T-helper 17 cell (primary cell): ENCODE results near the gene PA2G4. TPM values are rescaled to one million over a fixed set of nuclear protein-coding genes. Genes with fewer than 3 reads are reported as not detected.
"Not testable (repeated sequence)": the region's sequence is repeated elsewhere in the genome, so short reads cannot be mapped to it uniquely, and the experiment has no call there.

Experiments
- ATAC-seq: fragments of 150-1000 bp; cut with Tn5 transposase; 2 replicates; pipeline ENCODE4 v1.10.0; 2021; ENCODE audit warnings: mild to moderate bottlenecking, moderate library complexity
- DNase-seq, 3 donors: peaks; one replicate each; pipeline versions ENCODE4 v3.0.0 to v3.0.0-alpha.2; 2020 to 2021
- H3K9me3 ChIP-seq: one replicate; pipeline ENCODE4 v1.7.0; 2013; ENCODE audit warnings: low read length, mild to moderate bottlenecking; ENCODE audit not compliant: control insufficient read depth, poor library complexity, severe bottlenecking
- H3K27ac Mint-ChIP-seq: one replicate; pipeline ENCODE4 v1.8.0; 2022; ENCODE audit warnings: mild to moderate bottlenecking, moderate library complexity, mixed read lengths
- H3K27me3 Mint-ChIP-seq: one replicate; pipeline ENCODE4 v1.8.0; 2022; ENCODE audit warnings: mixed read lengths
- H3K36me3 Mint-ChIP-seq: one replicate; pipeline ENCODE4 v1.8.0; 2022; ENCODE audit warnings: low read depth, mixed read lengths
- H3K4me1 Mint-ChIP-seq: one replicate; pipeline ENCODE4 v1.8.0; 2022; ENCODE audit warnings: mild to moderate bottlenecking, mixed read lengths
- H3K4me3 Mint-ChIP-seq: one replicate; pipeline ENCODE4 v1.8.0; 2022; ENCODE audit warnings: mild to moderate bottlenecking, moderate library complexity, mixed read lengths
- total RNA-seq, 4 donors: library from RNA in 2 of 4; stranded (reverse) in 2 of 4; gene quantifications; one replicate each; pipeline ENCODE4 v1.2.3 and lab custom pipeline; 2022 to 2026

The PA2G4 gene
- total RNA-seq, 2 donors from 2014 or later = 62.0 to 76.2 TPM

DNA sequence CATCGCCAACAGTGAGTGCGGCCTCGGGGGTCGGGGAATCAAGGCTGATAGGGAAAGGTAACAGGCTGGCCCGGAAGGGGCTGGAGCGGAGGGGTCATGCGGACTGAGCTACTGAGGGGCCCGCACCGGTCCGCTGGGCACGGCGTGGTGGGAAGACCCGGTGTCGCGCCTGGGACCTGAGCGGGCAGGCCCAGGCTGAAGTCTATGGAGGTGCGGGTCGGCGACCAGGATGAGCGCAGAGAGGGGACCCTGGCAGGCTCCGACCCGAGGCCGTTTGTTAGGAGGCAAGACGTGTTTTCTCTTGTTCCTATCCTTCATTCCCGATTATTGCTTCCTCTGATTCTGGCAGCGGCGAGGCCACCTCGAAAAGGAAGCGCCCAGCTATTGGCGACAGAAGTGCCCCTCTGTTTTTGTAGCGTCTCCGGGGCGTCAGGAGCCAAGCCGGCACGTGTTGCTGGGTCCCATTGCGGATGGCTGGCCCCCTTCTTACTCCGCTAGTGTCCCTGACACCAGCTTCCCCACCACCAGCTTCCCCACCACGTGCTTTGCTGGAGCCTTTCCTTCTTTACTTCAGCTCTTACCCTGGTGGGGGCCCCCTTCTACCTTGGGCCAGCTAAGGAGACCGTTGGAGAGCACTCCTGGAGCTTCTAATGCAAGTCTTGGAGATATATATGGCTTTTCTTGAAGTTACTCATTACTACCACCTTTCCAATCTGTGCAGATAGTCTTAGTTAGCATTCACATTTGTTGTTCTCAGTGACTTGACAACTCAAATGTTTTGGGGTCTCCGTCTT, 653 bp downstream of the PA2G4 start:
- peak in 2 of 3 donors; percentile 12 to 16 for DNase-seq
- H3K4me3 Mint-ChIP-seq = peak overlapping the region; percentile 100
- peaks cover 2% of the 10 kb centered on the region for H3K36me3 Mint-ChIP-seq
- H3K9me3 ChIP-seq = no peaks in the 10 kb centered on the region
- H3K27me3 Mint-ChIP-seq = no peaks in the 10 kb centered on the region
- peaks cover 49% of the 10 kb centered on the region for H3K4me1 Mint-ChIP-seq
- peak; percentile 2 for ATAC-seq
- H3K27ac Mint-ChIP-seq = peak overlapping the region; percentile 99

DNA sequence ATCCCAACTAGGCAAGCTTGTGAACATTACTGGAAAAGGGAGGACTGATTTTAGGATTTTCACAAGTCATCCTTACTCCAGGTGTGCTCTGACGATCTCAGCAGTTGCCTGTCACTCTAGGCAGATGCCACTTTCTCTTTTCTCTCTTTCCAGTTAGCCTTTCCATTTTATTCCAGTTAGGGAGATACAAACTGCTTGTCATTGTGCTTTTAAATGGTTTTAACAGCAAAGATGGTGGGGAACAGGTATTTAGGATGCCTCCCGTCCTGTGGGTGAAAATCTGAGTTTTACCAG, 1.2 kb downstream of the PA2G4 start:
- H3K27me3 Mint-ChIP-seq = no peaks in the 10 kb centered on the region
- peaks cover 48% of the 10 kb centered on the region for H3K4me1 Mint-ChIP-seq
- H3K9me3 ChIP-seq = no peaks in the 10 kb centered on the region
- H3K4me3 Mint-ChIP-seq = peak overlapping the region; percentile 100
- H3K36me3 Mint-ChIP-seq = peaks cover 3% of the 10 kb centered on the region
- ATAC-seq (no peak), DNase-seq (no peak)
- H3K27ac Mint-ChIP-seq = peak overlapping the region; percentile 99

DNA sequence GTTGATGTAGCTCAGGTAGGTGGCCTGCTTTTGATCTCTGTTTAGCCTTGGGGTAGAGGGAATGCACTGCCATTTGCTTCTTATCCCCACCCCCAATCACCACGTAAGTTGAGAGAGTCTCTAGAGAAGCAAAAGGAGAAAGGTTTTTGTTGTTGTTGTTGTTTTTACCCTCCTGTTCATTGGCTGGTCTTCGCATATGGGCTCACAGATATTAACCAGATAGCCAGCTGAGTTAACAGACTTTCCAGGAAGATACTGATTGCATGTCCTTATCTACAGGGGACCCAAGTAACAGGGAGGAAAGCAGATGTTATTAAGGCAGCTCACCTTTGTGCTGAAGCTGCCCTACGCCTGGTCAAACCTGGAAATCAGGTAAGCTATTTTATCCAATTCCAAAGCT, 2.9 kb downstream of the PA2G4 start:
- DNase-seq (no peak), ATAC-seq (no peak)
- Mint-ChIP-seq H3K27ac (no peak overlapping the region), H3K4me3 (no peak overlapping the region), H3K27me3 (no peaks in the 10 kb centered on the region), H3K36me3 (peaks cover 6% of the 10 kb centered on the region), H3K4me1 (peaks cover 40% of the 10 kb centered on the region)
- no peaks in the 10 kb centered on the region for H3K9me3 ChIP-seq

DNA sequence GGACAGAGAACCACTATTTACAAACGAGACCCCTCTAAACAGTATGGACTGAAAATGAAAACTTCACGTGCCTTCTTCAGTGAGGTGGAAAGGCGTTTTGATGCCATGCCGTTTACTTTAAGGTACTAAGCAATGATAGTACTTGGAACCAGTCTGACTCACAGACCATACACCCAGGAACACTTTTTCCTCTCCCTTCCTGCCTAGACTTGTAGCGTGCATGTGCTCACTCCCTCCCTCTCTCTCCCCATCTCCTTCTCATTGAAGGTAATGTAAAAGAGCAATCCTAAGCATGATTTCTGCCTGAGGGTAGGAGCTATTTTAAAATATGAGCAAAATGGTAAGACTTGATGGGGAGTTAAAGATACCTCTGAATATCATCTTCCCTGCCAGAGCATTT, 6.2 kb downstream of the PA2G4 start:
- no peak overlapping the region for H3K4me3 Mint-ChIP-seq
- H3K27me3 Mint-ChIP-seq = no peaks in the 10 kb centered on the region
- no peak overlapping the region for H3K27ac Mint-ChIP-seq
- H3K36me3 Mint-ChIP-seq = peaks cover 4% of the 10 kb centered on the region
- H3K9me3 ChIP-seq = no peaks in the 10 kb centered on the region
- no peak for DNase-seq
- peaks cover 13% of the 10 kb centered on the region for H3K4me1 Mint-ChIP-seq
- ATAC-seq = no peak

DNA sequence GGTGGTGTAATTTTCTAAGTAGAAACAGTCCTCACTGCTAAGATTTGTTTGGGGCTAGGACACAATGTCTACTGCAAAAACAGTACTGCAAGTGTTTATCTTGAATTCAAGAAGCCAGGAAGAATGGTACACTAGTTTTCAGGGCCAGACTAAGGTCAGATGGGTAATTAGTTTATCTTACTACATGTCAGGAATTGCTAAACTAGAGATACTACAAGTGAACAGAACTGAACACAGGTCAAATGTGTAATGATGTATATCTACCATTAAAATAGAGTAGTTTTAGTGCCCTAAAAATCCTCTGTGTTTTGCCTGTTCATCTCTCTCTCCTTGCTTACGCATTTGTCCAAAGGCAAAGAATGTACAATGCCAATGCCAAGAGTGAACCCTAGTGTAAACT, 9.7 kb downstream of the PA2G4 start:
- H3K27ac Mint-ChIP-seq = peak overlapping the region; percentile 53
- DNase-seq (no peak), ATAC-seq (no peak)
- H3K36me3 Mint-ChIP-seq = peaks cover 13% of the 10 kb centered on the region
- no peaks in the 10 kb centered on the region for H3K27me3 Mint-ChIP-seq
- H3K9me3 ChIP-seq = no peaks in the 10 kb centered on the region
- H3K4me1 Mint-ChIP-seq = peaks cover 25% of the 10 kb centered on the region
- H3K4me3 Mint-ChIP-seq = no peak overlapping the region

DNA sequence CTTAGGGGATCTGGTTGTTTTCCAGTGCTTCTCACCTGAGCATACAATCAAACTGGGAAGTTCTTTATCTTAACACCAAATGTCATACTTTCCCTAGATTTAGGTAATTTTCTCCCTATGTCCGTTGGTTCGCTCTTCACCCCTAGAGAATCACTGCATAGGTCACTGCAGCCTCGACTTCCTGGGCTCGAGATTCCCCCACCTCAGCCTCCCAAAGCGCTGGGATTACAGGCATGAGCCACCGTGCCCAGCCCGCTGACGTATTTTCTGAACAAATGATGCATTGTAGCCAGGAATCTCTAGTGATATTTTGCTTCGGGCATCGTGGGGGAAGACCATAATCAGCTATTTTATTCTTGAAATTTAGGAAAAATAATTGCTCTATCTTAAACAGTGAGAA, 11.0 kb downstream of the PA2G4 start:
- H3K9me3 ChIP-seq = no peaks in the 10 kb centered on the region
- peak overlapping the region; percentile 99 for H3K27ac Mint-ChIP-seq
- no peaks in the 10 kb centered on the region for H3K27me3 Mint-ChIP-seq
- H3K4me1 Mint-ChIP-seq = peaks cover 31% of the 10 kb centered on the region
- ATAC-seq = no peak
- no peak for DNase-seq
- H3K4me3 Mint-ChIP-seq = peak overlapping the region; percentile 98
- H3K36me3 Mint-ChIP-seq = peaks cover 13% of the 10 kb centered on the region

DNA sequence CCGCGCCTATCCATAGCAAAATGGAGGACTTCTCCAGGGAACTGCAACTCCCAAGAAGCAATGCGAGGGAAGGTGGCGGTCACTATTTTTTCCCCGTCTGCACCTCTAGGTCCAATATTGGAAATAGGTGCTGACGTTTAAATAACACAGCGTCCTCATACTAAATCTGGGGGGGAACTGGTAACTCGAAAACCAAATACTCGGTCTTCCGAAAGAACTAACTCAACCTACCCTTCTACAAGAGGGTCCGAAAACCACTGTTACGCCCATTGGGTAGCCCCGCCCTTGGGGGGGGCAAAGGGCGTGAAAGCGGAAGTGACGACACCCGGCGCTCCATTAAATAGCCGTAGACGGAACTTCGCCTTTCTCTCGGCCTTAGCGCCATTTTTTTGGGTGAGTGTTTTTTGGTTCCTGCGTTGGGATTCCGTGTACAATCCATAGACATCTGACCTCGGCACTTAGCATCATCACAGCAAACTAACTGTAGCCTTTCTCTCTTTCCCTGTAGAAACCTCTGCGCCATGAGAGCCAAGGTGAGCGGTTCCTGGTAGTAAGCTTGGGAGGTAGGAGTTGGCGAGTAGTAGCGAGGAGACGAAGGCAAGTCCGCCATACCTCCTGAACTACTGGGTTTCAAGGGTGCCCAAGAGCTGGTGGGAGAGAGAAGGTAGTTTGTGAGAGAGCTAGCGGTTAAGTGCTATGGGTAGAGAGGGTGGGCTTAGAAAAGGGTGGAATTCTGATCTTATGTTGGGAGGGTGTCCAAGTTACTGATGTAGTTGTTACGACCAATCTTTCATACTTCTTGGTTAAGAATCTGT, 12.1 kb downstream of the PA2G4 start, which contains the start of gene RPL41:
Gene RPL41, plus strand, starts transcription at position 367 of the 815 bp plus-strand sequence.
- ATAC-seq (peak; percentile 54), DNase-seq (peak; percentile 77 to 89 (median 84))
- peak within 1 kb of the TSS; percentile 99 for H3K27ac Mint-ChIP-seq
- no peaks in the 10 kb centered on the region for H3K27me3 Mint-ChIP-seq
- peaks cover 31% of the 10 kb centered on the region for H3K4me1 Mint-ChIP-seq
- H3K4me3 Mint-ChIP-seq = peak within 1 kb of the TSS; percentile 98
- H3K9me3 ChIP-seq = no peaks in the 10 kb centered on the region
- H3K36me3 Mint-ChIP-seq = peaks cover 8% of the 10 kb centered on the region

DNA sequence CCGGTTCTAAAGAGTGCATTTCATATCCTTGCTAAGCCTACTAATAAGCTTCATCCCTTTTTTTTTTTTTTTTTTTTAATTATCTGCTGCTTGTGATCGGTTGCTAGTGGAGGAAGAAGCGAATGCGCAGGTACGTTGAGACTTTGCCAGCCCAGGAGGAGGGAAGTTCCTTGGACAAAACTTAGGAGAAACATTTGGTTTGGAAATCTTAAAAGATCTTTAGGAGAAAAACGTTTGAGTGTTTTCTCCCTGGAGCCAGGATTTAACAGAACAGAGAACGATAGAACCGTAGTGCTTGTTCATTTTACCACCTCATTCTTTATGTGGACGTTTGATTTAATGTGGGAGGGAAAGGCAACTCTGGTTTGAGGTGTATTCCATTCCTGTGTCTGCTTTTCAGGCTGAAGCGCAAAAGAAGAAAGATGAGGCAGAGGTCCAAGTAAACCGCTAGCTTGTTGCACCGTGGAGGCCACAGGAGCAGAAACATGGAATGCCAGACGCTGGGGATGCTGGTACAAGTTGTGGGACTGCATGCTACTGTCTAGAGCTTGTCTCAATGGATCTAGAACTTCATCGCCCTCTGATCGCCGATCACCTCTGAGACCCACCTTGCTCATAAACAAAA, 12.8 kb downstream of the PA2G4 start:
- not testable (repeated sequence) for H3K27me3 Mint-ChIP-seq, H3K36me3 Mint-ChIP-seq, H3K9me3 ChIP-seq, DNase-seq, ATAC-seq
- H3K4me1 Mint-ChIP-seq = peaks cover 31% of the 10 kb centered on the region
- peak overlapping the region; percentile 99 for H3K27ac Mint-ChIP-seq
- peak overlapping the region; percentile 98 for H3K4me3 Mint-ChIP-seq

DNA sequence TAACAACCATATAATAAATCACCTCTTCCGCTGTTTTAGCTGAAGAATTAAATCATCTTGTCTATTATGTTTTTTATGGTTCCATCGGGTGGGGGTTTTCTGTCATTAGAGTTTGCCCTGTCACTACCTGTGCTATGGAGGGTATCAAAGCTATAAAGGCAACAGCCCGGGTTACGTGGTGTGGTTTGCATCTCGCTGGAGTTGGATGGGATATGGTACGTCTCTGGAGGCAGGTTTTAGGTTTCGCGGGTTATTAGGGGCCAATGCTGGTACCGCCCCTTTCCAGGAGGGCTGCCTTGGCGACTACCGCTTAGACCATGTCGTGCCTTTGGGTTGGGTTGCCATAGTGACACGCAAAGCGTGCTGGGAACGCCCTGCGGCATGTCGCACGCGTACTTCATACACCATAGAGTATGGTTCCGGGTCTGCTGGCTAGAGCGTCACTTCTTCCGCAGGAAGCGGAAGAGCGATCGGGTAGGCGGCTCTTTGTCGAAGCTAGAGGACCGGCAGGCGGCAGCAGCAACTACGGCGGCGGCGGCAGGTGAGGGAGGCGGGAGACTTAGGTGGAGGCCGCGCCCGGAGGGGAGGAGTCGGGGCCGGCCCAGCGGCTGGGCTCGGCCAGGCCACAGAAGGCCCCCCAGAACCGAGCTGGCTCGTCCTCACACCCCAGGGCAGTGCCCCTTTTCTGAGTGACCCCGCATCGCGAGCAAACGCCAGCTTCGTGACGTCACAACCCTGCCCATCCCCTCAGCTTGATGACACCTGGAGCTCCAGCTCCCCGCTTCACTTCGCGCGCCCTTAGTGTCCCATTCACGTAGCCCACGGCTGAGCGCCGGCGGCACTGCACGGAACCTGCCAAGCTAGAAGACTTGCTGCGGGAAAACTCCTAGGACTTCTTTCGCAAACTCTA, 13.7 kb downstream of the PA2G4 start, which contains the start of gene ZC3H10:
Gene ZC3H10, plus strand, starts transcription at position 489 of the 910 bp plus-strand sequence. CDS start 2,297 bp downstream, outside the sequence.
- peak within 1 kb of the TSS; percentile 98 for H3K4me3 Mint-ChIP-seq
- peaks cover 32% of the 10 kb centered on the region for H3K4me1 Mint-ChIP-seq
- no peaks in the 10 kb centered on the region for H3K9me3 ChIP-seq
- DNase-seq (peak; percentile 85 to 94 (median 89)), ATAC-seq (peak; percentile 81)
- H3K27me3 Mint-ChIP-seq = no peaks in the 10 kb centered on the region
- H3K36me3 Mint-ChIP-seq = peaks cover 8% of the 10 kb centered on the region
- peak within 1 kb of the TSS; percentile 99 for H3K27ac Mint-ChIP-seq

DNA sequence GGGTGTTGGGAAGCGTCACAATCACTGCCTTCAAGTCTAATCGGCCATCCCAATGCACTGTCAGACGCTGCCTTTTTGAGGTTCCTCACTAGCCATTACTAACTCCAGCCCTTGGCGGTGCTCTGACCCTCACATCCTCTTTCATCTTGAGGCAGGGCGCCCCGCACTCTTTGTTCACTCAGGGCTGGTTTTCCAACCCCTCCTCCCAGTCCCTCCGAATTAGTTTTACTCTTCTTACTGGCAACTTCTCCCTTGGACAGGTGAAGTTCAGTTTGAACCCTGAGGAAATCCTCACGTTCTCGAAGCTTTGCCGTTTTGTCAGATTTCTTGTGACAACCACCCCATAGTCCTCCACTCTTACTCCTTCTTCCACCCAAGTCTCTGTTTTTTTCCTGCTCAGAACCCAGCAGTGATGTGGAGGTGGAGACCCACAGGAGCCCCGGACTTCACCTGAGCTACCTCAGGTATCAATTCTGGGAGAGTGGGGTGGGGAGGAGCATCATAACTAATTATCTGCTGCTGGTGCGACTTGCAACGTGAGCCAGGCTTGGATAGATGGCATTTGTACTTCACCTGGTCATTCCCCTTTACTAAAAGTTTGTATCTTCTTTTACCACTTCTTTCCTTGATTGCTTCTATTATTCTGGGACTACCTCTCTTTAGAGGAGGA, 14.5 kb downstream of the PA2G4 start:
- no peak for ATAC-seq
- H3K27ac Mint-ChIP-seq = peak overlapping the region; percentile 99
- peaks cover 8% of the 10 kb centered on the region for H3K36me3 Mint-ChIP-seq
- H3K9me3 ChIP-seq = no peaks in the 10 kb centered on the region
- no peak for DNase-seq
- H3K4me3 Mint-ChIP-seq = peak overlapping the region; percentile 98
- no peaks in the 10 kb centered on the region for H3K27me3 Mint-ChIP-seq
- H3K4me1 Mint-ChIP-seq = peaks cover 36% of the 10 kb centered on the region

DNA sequence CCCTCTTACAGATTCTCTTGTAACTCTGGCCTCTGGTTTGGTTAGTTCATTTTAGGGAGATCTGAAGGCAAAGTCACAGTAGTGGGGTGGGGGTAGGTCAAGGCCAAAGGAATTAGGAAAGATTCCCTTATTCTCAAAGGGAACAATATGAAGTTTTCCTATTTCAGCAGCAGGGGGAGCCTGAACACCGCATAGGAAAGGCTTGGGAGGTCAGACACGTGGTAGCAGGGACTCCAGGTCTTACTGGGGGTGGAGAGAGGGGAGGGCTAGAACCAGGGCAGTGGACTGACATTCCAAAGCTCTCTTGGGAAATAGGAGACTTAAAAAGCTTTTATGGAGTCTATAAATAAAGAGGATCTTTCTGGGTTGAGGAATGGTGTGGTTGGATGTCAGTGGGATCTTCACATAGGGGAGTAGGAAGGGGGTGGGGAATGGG, 15.0 kb downstream of the PA2G4 start:
- Mint-ChIP-seq H3K27ac (peak overlapping the region; percentile 99), H3K36me3 (peaks cover 8% of the 10 kb centered on the region), H3K27me3 (no peaks in the 10 kb centered on the region), H3K4me3 (peak overlapping the region; percentile 98), H3K4me1 (peaks cover 42% of the 10 kb centered on the region)
- no peak for ATAC-seq
- no peaks in the 10 kb centered on the region for H3K9me3 ChIP-seq
- peak; percentile 25 to 40 (median 38) for DNase-seq
